HG03354 (cell line): ENCODE data around the gene MBD3.
A peak's percentile ranks its signal among the peaks of the same experiment; 100 is the strongest.

ENCODE experiments used
- ATAC-seq: cut with Tn5 transposase; IDR thresholded peaks from one replicate; pipeline ENCODE4 v1.9.1; 2021; ENCODE audit warnings: mild to moderate bottlenecking; ENCODE audit not compliant: unreplicated experiment, poor library complexity, severe bottlenecking

Gene MBD3

GRCh38 chr19:1576242-1577089 is 16.2 kb downstream of the MBD3 start:
- ATAC-seq, result no peak

GRCh38 chr19:1575323-1576241 is 17.1 kb downstream of the MBD3 start:
- no peak for ATAC-seq

DNA sequence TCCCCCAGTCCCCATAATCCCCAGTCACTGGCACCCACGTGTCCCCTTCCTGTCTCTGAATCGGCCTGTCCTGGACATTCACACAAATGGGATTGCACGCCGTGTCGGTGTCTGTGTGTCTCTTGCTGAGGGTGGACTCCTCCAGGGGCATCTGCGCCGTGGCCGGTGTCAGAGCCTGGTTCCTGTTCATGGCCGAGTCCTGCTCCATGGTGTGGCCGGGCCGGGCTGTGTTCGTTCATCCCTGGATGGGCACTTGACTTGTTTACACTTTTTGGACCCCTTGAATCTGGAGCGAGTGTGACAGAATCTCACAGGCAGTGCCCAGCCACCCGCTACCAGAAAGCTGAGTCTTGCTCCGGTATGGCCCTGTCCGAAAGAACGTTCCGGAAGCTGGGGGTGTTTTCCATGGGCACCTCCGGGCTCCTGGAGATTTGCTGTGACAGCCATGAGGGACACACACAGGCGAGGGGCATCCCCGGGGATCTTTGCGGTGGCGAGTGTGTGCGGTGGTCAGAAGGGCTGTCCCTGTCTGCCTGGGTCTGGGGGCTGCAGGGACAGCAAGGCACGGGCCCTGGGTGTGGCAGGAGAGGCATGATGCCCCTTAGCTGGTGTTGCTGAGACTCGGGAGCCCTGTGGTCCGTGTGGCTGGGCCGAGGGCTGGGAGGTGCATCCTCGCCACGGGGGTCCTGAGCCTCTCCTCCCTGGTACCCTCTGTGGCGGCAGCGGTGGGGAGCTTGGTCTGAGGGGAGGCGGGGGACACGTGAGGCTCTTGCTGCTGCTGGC is 18.1 kb downstream of the MBD3 start:
- ATAC-seq, result no peak

- no peak for ATAC-seq
Observed at GRCh38 chr19:1572795-1573194, 19.9 kb downstream of the MBD3 start.

GRCh38 chr19:1571358-1571757 is 21.3 kb downstream of the MBD3 start:
- ATAC-seq, result no peak

GRCh38 chr19:1570836-1571235 is 21.8 kb downstream of the MBD3 start:
- no peak for ATAC-seq

- ATAC-seq, result no peak
Observed at GRCh38 chr19:1569997-1570396, 22.7 kb downstream of the MBD3 start.

GRCh38 chr19:1568320-1569019 is 24.2 kb downstream of the MBD3 start, which contains the start of gene MEX3D:
Gene MEX3D, minus strand, starts transcription at chr19:1568325. Its CDS starts 267 bp downstream, at chr19:1568058.
- peak; percentile 49 for ATAC-seq

DNA sequence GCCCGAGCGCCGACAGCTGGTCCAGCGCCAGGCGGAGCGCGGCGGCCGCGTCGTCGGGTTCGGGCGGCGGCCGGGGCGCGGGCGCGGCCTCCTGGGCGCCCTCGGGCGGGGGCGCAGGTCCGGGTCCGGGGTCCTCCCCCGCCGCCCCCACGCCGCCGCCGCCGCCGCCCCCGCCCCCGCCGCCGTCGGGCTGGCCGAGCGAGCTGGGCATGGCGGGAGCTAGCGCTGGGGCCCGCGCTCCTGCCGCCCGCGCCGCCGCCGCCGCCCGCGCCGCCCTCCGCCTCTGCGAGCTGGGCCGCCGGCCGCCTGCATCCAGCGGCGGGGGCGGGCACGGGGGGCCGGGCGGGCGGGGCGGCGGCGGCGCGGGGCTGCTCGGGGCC is 24.8 kb downstream of the MBD3 start:
- ATAC-seq, result peak; percentile 31

DNA sequence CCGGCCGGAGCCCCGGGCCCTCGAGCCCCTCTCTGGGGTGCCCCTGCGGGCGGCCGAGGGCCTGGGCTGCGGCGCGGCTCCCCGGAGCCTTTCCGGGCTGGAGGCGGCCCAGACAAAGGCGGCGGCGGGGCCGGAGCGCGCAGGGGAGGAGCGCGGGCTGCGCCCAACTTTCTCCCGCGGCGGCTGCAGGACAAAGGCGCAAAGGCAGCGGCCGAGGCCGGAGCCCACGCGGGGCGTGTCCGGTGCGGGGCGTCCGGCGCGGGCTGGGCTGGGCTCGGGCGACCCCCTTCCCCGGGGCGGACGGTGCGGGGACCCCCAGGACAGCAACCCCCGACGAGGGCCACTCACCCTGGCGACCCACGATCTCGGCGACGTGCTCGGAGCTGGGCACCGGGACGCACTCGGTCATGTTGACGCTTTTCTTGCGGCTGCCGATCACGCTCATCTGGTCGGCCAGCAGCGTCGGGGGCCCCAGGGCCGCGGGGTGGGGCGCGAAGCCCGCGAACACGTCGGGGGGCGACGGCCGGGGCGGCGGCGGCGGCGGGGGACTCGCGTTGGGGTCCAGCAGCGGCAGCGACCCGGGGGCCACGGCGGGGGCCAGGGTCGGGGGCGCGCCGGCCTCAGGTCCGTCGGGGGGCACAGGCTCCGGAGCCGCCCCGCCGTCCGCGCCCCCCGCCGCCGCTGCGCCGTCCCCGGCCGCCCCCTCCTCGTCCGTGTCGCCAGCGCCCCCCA is 25.4 kb downstream of the MBD3 start:
- no peak for ATAC-seq

DNA sequence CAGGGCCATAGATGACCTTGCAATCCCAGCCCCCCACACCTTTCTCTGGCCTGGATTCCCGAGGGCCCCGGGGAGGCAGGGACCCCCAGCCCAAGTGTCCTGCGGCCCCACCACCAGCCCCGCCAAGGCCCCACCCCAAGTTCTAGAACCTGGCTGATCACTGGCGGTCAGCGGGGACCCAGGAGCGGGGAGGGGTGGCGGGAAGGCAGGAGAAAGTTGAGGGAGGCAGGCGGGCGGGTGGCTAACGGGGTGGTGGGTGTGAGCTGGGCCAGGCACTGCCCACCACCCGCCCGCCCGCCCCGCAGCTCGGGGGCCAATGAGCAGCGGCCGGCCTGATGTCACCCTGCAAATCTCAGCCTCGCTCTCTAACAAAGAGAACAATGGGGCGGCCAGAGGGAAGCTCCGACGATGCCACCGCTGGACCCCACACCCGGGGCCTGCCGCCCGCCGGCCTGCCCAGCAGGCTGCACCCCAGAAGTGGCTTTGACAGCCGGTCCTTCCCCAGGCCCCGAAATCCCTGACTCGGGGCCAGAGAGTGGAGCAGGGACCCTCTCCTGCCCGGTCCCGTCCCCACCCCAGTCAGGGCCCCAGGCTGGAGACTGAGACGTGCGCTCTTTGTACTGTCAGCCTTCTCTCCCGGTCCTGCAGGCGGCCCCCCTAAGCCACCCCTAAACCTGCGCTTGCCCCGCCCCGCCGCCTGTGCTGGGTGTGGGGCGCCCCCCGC is 26.1 kb downstream of the MBD3 start:
- ATAC-seq, result no peak

DNA sequence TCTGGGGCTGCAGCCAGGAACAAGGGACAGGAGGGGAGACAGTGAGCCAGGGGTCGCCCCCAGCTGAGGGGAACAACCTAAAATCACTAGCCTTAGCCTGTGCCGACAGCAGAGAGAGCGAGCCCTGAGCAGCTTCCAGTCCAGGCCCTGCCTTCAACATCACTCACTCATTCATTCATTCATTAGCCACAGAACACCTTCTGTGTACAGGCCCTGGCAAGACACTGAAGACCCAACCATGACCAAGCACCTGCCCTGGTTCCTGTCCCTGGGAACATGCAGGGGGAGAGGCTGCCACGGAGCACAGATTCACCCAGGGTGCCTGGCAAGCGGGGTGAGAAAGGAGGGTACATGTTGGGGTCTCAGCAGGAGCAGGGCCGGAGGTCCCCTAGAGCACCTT is 29.4 kb downstream of the MBD3 start:
- no peak for ATAC-seq

GRCh38 chr19:1561236-1561842 is 31.3 kb downstream of the MBD3 start:
- no peak for ATAC-seq

- ATAC-seq, result no peak
Observed at GRCh38 chr19:1560286-1560882, 32.3 kb downstream of the MBD3 start.

- ATAC-seq, result no peak
Observed at GRCh38 chr19:1558552-1558951, 34.1 kb downstream of the MBD3 start.

GRCh38 chr19:1556390-1557070 is 36.1 kb downstream of the MBD3 start:
- no peak for ATAC-seq
